GM08714 (cell line): Measurements from ENCODE around the gene BEAN1.

Experiments
- H3K4me3 ChIP-seq: fragments of 200-500 bp; sonication (Bioruptor generic); 2 replicates; pipeline ENCODE4 v1.5.1; 2014; ENCODE audit warnings: mild to moderate bottlenecking, low read length, inconsistent platforms
- ZNF274 ChIP-seq: IDR thresholded peaks from 2 replicates; pipeline ENCODE4 v1.6.1; 2012; ENCODE audit warnings: mild to moderate bottlenecking, low read depth, low read length

Gene BEAN1

GRCh38 chr16:66524601-66525164, 97.6 kb downstream of the BEAN1 start:
- TF ChIP-seq ZNF274: no peak
- H3K4me3 ChIP-seq: no peak overlapping the region; the same call in 1 of the 2 replicates

- TF ChIP-seq ZNF274: no peak
- H3K4me3 ChIP-seq: no peak overlapping the region
Measured at GRCh38 chr16:66525396-66526180, 98.5 kb downstream of the BEAN1 start.

- TF ChIP-seq ZNF274: no peak
- no peak overlapping the region for H3K4me3 ChIP-seq
Measured at GRCh38 chr16:66528294-66528693, 101.2 kb downstream of the BEAN1 start.

GRCh38 chr16:66529475-66529874, 102.4 kb downstream of the BEAN1 start:
- no peak for TF ChIP-seq ZNF274
- no peak overlapping the region for H3K4me3 ChIP-seq
